AG04449 (cell line): ENCODE measurements around the gene IGSF6.

Source experiments
- CTCF ChIA-PET: fragments of 350-600 bp; formaldehyde crosslinking; extraction: SDS; loops from one replicate; lab custom pipeline; 2021; ENCODE audit warnings: antibody characterized with exemption; lab: Yijun Ruan, JAX
- POLR2A ChIA-PET: fragments of 400-600, 350-600 bp; formaldehyde crosslinking; extraction: SDS; loops from one replicate; lab custom pipeline; 2020; ENCODE audit warnings: antibody characterized with exemption, inconsistent platforms; lab: Yijun Ruan, JAX
- DNase-seq: peaks from one replicate; pipeline ENCODE4 v3.0.0-alpha.2; 2010; ENCODE audit warnings: low read depth, low spot score
- H3K4me3 ChIP-seq: 2 replicates; pipeline ENCODE4 v1.5.1; 2011; ENCODE audit warnings: low read depth, mild to moderate bottlenecking, control low read depth, low read length
- TF ChIP-seq, protein P1 (sequence below): IDR thresholded peaks from one replicate; pipeline ENCODE4 v1.5.1; 2011; ENCODE audit warnings: mild to moderate bottlenecking, moderate library complexity, low read length, control low read depth, inconsistent platforms; ENCODE audit not compliant: insufficient read depth; ENCODE audit errors: missing control alignments

Gene IGSF6

DNA sequence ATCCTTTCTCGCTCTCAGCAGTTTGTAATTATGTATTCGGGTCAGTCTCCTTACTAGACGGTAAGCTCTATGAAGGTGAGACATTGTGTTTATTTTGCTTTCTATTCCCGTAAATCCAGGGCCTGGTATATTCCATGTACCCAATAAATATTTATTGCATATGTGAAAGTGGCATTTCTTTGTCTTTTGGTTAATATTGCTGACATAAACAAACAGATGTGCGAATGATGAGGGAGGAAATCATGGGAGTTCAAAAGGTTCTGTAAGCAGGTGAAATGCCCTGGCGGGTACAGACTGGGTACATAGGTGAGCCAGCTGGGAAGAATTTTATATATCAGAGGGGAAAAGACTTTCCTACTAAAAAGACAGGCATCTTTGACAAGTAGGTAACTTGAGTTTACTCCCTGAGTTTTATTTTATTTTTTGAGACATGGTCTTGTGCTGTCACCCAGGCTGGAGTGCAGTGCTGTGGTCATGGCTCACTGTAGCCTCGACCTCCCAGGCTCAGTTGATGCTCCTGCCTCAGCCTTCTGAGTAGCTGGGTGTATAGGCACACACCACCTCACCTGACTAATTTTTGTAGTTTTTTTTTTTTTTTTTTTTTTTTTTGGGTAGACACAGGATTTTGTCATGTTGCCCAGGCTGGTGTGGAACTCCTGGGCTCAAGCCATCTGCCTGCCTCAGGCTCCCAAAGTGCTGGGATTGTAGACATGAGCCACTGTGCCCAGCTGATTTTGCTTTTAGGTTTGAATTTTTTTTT is 58.7 kb downstream of the IGSF6 start:
- DNase-seq, result no peak
- H3K4me3 ChIP-seq, result no peak overlapping the region
- TF ChIP-seq, protein P1, sequence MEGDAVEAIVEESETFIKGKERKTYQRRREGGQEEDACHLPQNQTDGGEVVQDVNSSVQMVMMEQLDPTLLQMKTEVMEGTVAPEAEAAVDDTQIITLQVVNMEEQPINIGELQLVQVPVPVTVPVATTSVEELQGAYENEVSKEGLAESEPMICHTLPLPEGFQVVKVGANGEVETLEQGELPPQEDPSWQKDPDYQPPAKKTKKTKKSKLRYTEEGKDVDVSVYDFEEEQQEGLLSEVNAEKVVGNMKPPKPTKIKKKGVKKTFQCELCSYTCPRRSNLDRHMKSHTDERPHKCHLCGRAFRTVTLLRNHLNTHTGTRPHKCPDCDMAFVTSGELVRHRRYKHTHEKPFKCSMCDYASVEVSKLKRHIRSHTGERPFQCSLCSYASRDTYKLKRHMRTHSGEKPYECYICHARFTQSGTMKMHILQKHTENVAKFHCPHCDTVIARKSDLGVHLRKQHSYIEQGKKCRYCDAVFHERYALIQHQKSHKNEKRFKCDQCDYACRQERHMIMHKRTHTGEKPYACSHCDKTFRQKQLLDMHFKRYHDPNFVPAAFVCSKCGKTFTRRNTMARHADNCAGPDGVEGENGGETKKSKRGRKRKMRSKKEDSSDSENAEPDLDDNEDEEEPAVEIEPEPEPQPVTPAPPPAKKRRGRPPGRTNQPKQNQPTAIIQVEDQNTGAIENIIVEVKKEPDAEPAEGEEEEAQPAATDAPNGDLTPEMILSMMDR, result no peak
- ChIA-PET CTCF (interaction anchor here (1.1 to 7.9 kb wide), 4 partner anchors 9 to 64 kb away, joined by 4 to 63 read pairs (median 12); no protein-coding TSS in a partner anchor), POLR2A (no interaction called here)

DNA sequence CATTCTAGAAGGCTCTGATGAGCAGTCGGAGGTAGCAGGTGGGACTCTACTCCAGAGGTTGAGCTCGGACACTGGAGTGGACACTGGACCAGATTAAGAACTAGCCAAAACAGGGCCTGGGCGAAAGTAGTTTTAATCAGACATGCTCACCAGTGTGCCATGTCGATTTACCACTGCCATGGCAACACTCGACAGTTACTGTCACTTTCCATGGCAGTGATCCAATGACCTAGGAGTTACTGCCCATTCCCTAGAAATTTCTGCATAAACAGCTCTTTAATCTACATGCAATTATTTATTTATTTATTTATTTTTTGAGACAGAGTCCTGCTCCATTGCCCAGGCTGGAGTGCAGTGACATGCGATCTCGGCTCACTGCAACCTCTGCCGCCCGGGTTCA is 60.2 kb downstream of the IGSF6 start:
- ChIA-PET POLR2A (no interaction called here), CTCF (interaction anchor here (0.8 to 7.9 kb wide), 6 partner anchors 9 to 118 kb away, joined by 3 to 63 read pairs (median 9); no protein-coding TSS in a partner anchor)
- no peak for DNase-seq
- H3K4me3 ChIP-seq, result no peak overlapping the region
- TF ChIP-seq, protein P1, result no peak

DNA sequence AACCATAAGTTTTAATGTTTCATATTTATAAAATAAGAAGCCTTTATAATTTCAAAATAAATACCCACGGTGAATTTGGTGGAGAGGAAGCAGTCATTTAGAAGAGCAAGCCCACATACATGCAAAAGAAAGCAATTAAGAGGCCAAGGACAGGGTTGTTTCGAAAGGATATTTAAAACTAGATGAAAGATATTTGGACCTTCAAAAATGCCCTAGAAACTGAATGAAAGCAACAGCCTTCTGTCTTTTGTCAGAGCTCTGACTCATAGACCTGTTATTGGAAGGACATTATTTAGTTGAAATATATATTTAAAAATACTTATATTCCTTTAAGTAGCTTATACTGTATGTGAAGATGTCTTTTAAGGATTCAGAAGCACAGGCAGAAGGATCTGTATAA is 61.6 kb downstream of the IGSF6 start:
- TF ChIP-seq, protein P1, result no peak
- POLR2A ChIA-PET, result no interaction called here
- CTCF ChIA-PET, result interaction anchor here (0.9 to 7.9 kb wide), 6 partner anchors 8 to 118 kb away, joined by 3 to 63 read pairs (median 9); no protein-coding TSS in a partner anchor
- DNase-seq, result no peak
- no peak overlapping the region for H3K4me3 ChIP-seq

- H3K4me3 ChIP-seq, result no peak overlapping the region
- ChIA-PET POLR2A (interaction anchor here (0.6 kb wide), 1 partner anchor 30 kb away, joined by 4 read pairs; no protein-coding TSS in a partner anchor), CTCF (interaction anchor here (0.9 to 7.9 kb wide), 6 partner anchors 11 to 118 kb away, joined by 3 to 63 read pairs (median 3); no protein-coding TSS in a partner anchor)
- TF ChIP-seq, protein P1, result no peak
- no peak for DNase-seq
These were observed 62.1 kb downstream of the IGSF6 start for GRCh38 chr16:21590287-21590686.

GRCh38 chr16:21589551-21589950 is 62.9 kb downstream of the IGSF6 start:
- TF ChIP-seq, protein P1, result no peak
- H3K4me3 ChIP-seq, result no peak overlapping the region
- ChIA-PET POLR2A (no interaction called here), CTCF (interaction anchor here (1.1 to 7.9 kb wide), 5 partner anchors 11 to 119 kb away, joined by 3 to 63 read pairs (median 3); no protein-coding TSS in a partner anchor)
- DNase-seq, result no peak
